Inferior parietal cortex (tissue), 1 donor: ENCODE measurements around the gene FAN1.
A peak's percentile ranks its signal among the peaks of the same experiment; 100 is the strongest.

ENCODE experiments used
- DNase-seq: peaks from one replicate; pipeline ENCODE4 v3.0.0-alpha.2; 2016; ENCODE audit errors: extremely low spot score

The FAN1 gene

DNA sequence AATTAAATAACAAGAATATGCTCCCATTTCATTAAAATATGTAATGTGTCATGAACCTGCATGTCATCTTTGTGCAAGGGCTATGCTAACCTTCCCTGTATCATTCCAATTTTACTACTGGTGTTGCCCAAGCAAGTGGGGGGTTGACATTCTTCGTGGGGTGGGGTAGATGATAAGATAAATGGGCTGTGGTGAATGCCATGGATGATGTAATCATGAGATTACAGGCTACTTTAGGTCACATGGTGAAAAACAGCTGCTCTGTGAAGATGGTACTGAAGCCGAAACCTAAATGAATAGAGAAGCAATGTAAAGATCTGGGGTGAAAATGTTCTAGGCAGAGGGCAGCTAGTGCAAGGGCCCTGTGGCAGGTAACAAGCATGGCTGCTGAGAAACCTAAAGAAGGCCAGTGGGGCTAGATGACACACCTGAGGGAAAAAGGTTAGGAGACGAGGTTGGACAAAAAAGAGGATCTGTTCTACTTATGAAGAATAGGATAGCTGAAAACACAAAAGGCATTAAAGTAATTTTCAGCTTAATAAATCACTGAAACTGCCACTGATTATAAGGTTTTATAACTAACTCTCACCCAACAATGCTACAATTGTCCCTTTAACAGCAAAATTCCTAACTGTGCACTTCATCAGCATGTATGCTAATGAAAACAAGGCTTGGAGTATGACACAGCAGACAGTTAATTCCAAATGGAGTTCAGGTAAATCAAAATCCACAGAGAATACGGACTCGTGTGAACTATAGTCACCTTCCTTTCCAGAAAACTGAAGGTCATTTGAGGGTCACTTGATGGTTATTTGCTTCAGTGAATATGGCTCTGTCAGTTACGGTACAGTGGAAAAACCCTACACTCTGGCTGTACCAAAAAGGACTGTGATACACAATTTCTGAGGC lies 52.8 kb downstream of the FAN1 start:
- DNase-seq = no peak

DNA sequence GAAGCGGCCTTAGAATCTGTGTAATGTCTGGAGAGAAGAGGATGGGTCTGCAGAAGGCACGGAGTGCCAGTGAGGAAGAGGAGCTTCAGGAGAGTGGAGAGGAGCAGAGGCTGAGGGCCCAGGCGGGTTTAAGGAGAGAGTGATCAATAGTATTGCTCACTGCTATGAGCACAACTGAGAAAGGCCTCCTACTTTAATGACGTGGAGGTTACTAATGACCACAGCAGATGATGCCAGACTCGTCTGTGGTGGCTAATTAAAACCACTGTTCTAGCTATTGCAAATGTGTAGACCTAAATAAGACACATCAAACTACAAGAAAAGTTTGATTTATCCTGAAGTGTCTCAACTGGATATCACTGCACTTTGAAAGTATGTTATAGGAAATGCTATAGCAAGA lies 54.5 kb downstream of the FAN1 start:
- no peak for DNase-seq

- DNase-seq = no peak
These were observed 58.4 kb downstream of the FAN1 start for GRCh38 chr15:30962079-30962478.

DNA sequence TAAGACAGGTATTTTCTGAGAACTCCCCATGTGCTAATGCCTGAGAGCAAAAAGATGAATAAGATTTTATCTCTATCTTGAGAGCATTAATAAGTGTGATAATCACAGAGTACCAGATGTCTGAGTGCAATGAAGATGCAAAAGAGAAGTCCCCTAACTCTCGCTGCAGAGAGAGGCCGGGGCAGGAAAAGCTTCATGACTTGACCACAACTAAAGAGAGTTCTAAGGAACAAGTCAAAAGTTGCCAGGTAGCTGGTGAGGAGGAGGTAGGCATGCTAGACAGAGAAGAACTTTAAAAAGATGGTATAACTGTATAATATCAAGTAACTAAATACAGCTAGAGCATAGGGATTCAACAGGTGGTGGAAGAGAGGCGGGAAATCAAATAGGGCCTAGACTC lies 58.9 kb downstream of the FAN1 start:
- DNase-seq = no peak

DNA sequence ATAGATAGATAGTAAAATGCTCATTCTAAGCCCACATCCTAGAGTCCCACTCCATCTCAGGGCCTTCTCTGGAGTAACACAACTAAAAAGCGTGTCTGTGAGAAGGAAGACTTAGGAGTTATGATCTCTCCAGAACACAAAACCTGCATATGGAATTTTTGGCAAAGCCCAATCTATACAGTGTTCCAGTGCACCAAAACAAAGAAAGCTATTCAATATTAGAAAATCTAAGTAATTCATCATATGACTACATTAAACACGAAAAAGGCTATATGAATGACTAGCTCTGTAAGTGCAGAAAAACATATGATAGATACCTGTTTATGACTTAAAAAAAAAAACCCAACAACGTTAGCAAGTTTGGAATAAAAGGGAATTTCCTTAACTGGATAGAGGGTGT lies 60.0 kb downstream of the FAN1 start:
- no peak for DNase-seq

DNA sequence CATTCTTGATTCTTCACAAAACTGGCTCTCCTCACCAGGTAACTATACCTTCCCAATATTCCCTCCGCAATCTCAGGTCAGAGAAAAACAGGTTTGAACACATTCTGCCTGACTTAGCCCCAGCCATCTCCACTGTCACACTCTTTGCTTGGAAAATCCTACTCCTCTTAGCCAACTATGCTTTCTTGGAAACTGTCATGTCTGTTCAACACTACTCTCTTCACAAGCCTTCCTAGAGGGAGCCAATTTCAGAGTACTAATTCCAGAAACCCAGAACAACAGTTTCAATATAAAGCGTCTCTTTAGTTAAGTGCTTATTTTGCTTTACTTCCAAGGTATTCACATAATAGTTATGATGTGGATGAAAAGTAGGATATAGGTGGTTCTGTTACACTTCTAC lies 66.0 kb downstream of the FAN1 start:
- no peak for DNase-seq

GRCh38 chr15:30973379-30973778 lies 69.7 kb downstream of the FAN1 start:
- DNase-seq = no peak

GRCh38 chr15:30974112-30974511 lies 70.4 kb downstream of the FAN1 start:
- no peak for DNase-seq

DNA sequence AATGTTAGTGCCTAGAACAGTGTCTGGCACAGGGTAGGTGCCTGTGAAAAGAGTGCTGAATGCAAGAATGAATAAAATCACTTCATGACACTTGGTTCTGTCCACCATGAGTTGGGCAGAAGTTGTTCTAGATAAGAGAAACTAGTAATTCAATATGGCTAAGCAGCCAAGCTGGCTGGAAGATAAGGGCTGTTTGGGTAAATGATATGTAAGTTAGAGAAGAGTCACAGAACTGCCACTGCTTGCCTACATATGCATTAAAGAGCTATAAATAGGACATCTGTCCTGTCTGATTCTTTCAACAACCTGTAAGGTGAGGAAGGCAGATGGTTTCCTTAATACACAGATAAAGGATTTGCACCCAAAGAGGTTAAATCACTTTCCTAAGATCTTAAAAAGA lies 74.6 kb downstream of the FAN1 start:
- no peak for DNase-seq

DNA sequence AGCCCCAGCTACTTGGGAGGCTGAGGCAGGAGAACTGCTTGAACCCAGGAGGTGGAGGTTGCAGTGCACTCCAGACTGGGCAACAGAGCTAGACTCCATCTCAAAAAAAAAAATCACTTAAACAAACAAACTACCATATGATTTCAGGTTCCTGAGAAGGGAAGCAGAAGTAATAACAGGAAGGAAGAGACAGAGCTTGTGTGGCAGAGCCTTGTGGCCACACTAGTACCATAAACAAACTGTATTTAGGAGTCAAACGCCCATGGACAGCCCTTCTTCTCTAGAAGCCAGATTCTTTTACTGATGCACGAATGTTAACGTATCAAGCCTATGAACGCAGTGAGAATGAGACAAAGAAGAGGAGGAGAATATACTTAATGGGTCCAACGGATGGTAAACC lies 75.7 kb downstream of the FAN1 start:
- no peak for DNase-seq

DNA sequence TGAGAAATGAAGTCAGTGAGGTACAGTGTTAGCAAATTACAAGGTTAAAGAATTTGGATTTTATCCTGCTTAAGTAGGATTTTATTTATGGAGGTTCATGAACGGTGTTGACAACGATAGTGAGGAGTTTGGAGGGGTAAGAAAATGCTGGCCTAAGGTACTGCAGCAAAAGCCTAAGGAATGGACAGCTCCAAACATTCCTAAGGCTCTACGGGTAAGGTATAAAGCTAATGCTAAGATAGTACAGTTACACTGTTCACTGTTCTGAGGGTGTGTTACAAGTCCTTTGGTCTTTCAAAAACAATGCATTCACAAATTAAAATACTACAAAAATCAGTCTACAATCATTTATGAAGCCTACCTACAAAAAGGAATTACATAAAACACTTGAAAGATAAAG lies 80.4 kb downstream of the FAN1 start:
- DNase-seq = no peak

DNA sequence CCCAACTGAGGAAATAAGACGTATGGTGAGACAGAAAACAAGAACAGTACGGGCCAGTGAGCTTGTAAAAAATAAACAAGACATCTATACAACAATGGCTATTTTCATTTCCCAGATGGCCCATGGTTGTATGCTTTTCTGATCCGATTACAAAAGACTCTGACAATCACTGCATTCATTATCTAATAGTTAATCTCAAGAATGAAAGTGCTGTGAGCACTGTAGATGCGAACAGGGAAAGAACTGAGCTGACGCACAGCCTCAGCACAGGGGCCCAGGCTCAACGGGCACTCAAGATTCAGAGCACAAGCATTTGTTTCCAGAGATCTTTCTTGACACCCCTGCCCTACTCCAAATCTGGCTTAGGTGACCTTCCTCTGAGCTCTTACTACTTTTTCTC lies 80.8 kb downstream of the FAN1 start:
- DNase-seq = peak; percentile 77

DNA sequence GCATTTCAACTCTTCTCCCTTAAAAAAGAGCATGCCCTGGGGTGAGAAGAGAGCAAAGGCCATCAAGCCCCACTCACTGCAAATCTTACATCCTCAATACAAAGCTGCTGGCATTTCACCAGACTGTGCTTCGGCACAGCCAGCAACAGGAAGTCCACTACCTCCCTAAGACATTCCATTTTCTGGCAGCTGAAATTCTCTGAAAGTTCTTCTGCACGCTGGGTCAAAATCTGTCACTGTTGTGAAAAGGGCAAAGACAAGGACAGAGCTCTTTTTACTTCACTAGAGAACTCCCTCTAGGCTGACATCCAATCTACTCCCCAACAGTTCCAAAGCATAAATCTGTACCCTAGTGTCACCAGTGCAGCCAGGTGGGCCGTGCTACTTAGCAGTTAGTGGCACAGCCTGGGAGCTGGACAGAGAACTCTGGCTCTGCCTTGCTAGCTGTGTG lies 81.4 kb downstream of the FAN1 start:
- no peak for DNase-seq

DNA sequence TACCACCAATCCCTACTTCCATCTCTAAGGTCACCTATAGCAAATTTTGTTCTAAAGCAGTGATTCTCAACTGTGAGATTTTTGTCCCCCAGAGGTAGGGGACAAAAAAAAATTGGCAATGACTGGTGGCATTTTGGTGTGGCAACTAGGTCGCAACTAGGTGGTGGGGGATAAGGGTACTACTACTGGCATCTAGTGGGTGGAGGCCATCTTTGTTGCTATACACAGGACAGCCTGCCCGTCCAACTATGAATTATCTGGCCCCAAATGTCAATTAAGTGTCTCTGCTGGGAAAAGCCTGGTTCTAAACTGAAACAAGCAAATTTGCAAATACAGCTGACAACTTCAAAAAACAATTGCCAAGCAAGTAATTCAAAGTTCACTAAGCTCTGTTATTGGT lies 86.3 kb downstream of the FAN1 start:
- DNase-seq = no peak

- DNase-seq = no peak
These were observed 86.9 kb downstream of the FAN1 start for GRCh38 chr15:30990446-30991254.

DNA sequence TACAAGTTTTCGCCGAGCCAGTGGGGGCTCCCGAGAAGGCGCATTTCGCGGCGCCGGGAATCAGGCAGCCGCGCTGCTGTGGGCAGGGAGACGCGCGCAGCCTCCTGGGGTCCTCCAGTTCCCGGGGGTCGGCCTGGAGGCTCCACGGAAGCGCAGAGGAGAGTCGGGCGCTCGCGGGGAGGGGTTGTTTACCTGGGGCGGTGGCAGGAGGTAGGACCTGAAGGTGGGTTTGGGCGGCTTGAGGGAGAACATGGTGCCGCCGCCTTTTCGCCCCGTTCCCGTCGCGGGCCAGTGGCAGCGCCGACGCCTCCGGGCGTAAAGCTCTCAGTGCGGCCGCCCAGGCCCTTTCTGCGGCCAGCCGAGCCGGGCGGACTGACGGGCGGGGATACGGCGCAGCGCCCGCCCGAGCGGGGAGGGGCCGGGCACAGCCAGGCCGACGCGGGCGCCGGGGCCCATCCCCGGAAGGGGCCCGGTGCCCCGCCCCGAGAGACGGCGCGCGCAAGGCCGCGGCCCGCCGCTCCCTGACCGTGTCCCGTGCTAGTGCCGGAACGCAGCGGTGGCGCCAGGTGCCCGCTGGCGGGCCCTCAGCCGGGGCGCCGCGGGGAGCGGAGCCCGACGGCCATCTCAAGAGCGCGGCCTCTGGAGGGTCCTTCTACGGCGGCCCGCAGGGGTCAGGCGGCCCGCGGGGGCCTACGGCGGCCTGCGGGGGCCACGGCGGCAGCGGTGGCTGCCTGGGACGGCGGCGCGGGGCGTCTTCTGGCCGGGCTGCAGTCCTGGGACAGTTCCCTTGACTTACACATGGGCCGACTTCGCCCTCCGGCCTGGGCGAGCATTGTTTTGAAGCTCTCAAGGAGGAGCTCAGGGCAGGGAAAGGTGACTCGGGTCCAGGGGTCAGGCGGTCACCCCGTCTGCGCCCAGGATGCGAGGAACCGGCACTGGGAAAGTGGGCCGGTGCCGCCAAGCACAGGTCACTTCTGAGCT lies 87.8 kb downstream of the FAN1 start, which contains the start of gene MTMR10:
Gene MTMR10, minus strand, starts transcription at position 374 of the 981 bp plus-strand sequence. Its CDS starts 122 bp downstream, at position 252.
- DNase-seq = no peak

GRCh38 chr15:30992249-30992864 lies 88.6 kb downstream of the FAN1 start:
- DNase-seq = no peak
